ENCODE data around the gene GNAI1.
A peak's percentile ranks its signal among the peaks of the same experiment; 100 is the strongest.

The GNAI1 gene

GRCh38 chr7:80134536-80135308 is at the start of gene GNAI1:
GNAI1 (plus strand) TSS chr7:80134831; CDS start chr7:80135161, 330 bp downstream.
- FAIRE-seq = no peak

DNA sequence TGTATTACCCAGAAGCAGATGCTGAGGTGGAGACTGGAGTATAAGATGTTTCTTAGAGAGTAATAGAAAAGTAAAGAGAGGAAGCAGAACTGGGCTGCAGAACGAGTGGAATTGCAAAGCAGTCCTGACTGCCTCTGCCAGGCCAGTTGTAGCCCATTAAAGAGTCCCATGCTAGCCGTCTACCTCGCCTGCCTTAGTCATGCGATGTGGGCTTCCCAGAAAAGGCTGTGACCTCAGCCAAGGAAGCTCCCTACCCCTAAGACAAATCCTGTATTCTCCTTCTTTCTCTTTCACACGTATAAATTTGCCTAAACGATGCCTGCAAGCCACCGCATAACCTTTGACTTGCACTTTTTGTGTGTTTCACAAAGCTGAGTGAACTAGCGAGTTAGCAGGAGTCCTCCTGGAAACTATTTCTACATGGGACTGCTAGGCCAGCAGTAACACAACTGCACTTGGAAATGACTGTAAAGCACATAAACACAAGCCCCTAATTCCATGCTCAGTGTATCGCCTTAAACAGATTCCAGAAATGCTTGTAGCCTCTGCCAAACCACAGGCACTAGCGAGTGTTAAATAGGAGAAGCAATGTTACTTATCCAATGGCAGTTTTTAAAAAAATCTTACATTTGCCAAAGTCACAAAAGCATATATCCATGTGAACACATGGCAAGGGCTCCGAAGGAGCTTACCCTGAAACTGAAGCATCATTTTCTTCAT is 47.4 kb upstream of the GNAI1 start:
- no peak for FAIRE-seq

DNA sequence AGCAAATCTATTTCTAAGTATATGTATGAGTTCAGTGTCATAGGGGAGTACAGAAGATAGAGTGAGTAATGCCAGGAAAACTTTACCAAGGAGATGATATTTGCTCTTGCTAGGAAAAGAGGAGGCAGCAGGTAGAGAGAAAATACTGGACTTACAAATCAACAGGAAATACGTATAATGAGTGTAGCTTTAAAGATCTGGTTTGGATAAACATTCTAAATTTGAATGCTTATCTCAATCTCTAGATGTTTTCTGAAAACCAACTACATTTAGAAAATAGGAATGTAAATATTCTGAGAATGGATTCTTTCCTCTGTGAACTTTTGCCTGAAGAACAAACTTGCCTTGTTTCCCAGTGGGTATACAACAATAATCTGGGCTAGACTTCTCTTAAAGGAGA is 46.9 kb upstream of the GNAI1 start:
- FAIRE-seq = peak; percentile 71

- FAIRE-seq = no peak
Observed at GRCh38 chr7:80088705-80089104, 45.9 kb upstream of the GNAI1 start.

- no peak for FAIRE-seq
Observed at GRCh38 chr7:80089366-80089765, 45.3 kb upstream of the GNAI1 start.

DNA sequence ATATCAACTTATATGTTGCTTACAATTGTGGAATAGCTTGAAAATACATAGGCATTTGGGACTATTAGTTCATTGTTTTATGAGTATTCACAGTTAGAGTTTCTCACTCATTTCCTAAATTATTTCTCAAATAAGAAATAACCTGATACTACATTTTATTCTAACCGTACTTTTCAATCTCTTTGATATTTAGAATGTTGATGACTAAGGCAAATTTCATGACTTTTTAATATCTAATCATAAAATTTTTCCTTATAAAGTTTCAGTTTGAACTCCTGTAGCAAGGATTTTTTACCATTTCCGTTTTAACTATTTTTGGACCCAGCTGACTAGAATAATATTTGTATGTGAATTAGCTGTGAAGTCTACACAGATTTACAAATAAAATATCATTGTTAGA is 41.3 kb upstream of the GNAI1 start:
- FAIRE-seq = peak; percentile 21

- peak; percentile 91 for FAIRE-seq
Observed at GRCh38 chr7:80095545-80095944, 39.1 kb upstream of the GNAI1 start.

DNA sequence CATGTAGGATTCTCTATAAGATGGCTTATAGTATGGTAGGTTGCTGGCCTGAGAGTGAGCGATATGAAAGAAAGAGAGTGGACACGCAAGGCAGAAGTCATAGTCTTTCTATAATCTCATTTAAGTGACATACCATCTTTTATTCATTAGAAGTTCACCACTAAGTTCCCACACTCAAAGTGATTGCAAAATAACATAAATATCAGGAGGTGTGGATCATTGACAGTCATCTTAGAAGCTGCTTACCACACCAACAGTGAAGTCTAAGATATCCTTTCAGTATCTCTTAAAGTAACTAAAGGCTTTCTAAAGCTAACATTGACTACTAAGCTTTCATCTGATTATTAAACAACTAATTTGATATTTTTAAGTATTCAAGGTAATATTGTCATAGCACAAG is 36.9 kb upstream of the GNAI1 start:
- no peak for FAIRE-seq

GRCh38 chr7:80098795-80099194 is 35.8 kb upstream of the GNAI1 start:
- FAIRE-seq = no peak

GRCh38 chr7:80100254-80100653 is 34.4 kb upstream of the GNAI1 start:
- no peak for FAIRE-seq

DNA sequence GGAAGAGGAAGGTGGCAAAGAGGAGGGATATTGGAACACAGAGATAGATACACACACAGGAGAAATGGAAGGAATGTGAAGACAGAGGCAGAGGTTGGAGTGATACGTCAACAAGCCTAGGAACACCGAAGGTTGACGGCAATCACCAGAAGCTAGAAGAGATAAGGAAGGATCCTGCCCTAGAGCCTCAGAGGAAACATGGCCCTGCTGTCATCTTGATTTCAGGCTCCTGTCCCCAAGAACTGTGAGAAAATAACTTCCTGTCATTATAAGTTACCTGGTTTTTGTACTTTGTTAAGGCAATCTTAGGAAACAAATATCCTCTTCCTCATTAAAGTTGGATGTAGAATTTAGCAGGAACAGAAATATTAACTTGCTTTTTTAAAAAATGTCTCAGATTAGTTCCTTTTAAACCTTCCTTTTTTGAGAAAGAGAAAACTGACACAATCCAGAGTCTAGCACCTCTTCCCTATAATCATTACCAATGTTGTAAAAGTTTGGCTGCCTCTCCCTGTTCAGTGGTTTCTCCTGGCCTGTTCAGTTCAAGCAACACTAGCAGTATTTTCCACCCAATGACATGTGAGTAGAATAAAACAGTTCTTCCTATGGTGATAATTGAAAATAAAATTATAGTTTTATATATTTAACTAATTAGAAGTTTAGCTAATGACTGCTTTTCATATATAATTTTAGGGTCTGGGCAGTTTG is 28.8 kb upstream of the GNAI1 start:
- no peak for FAIRE-seq

GRCh38 chr7:80106498-80107113 is 28.0 kb upstream of the GNAI1 start:
- FAIRE-seq = no peak

- no peak for FAIRE-seq
Observed at GRCh38 chr7:80107278-80107677, 27.4 kb upstream of the GNAI1 start.

DNA sequence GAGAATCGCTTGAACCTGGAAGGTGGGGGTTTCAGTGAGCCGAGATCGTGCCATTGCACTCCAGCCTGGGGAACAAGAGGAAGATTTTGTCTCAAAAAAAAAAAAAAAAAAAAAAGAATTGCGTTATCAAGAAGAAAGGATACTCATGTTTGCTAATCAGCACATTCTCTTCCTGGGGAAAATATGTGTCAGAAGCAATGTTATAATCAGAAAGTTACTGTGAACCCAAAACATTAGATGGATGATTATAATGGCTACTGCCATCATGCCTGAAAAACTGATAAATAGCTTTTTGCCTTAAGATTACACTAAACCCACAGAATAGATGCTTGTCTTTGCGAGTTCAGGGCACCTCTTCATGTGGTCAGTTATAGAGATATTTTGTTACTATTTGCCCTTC is 24.3 kb upstream of the GNAI1 start:
- FAIRE-seq = no peak

DNA sequence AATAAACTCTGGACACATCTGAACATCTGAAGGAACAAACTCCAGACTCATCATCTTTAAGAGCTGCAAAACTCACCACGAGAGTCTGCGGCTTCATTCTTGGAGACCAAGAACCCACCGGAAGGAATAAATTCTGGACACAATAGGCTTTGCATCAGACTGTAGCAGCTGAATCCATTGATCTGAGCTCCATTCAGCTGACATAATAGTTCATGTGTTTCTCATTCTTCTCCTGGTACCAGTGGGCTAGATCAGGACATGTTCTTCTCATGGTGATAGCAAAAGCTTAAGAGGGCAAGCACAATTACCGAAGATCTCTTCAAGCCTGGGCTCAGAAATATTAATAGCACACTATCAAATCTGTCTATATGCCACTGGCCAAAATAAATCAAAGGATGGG is 20.5 kb upstream of the GNAI1 start:
- no peak for FAIRE-seq

GRCh38 chr7:80124526-80125264 is 9.9 kb upstream of the GNAI1 start:
- FAIRE-seq = no peak

DNA sequence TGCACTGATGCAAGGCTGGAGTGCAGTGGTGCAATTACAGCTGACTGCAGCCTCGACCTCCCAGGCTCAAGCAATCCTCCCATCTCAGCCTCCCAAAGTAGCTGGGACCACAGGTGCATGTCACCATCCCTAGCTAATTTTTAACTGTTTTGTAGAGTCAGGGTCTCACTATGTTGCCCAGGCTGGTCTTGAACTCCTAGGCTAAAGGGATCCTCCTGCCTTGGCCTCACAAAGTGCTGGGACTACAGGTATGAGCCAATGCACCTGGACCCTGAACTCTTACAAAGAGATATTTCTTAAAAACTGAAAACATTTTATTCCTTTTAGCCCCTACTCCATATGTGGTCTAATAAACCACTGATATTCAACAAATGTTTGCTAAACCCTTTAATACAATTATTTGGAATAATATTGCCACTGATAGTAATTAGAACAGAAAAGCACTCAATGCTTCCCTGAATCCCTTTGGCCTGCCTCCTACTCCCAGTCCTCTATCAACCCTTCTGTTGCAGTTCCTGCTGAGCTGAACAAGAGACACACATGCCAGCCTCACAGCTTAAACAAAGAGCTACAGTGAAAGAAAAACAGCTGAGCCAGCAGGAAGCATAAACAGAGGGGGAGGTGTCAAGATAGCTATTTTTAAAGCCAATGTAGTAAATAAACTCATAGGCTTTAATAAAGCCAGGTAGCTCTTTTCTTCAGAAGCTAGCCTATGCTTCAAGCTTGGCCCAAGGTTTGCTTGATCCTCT is 7.0 kb upstream of the GNAI1 start:
- FAIRE-seq = no peak

DNA sequence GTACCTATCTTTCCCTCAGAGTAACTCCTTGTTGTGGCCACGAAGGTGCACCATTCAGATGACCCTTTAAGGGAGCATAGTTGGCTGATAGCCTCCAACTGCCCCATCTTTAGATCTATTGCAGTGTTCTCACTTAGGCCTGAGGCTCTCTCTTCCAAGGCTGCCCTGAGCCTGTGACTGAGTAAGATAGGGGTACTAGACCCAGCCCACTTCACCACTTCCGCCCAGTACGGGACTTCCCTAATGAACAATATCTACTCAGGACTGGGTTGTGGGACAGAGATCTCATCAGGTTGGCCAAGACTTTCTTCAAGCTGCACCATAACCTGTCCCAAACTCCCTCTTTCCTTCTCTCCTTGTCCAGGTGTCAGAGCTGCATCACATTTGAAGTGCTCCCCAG is 5.7 kb upstream of the GNAI1 start:
- no peak for FAIRE-seq

DNA sequence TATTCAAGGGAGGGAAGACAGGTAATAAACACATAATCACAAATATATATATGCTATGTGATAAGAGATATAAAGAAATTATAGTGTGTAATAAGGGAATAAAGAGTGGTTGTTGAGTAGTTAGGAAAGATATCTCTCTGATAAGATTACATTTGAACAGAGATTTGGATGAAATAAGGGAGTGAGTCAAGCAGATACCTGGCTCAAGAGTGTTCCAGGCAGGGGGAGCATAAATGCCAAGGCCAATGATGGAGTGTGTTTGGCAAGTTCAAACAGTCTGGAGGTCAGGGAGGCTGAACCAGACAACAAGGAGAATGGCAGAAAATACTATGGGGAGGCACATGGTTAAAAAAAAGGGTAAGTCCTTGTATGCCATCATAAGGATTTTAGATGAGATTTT is 4.8 kb upstream of the GNAI1 start:
- FAIRE-seq = no peak

DNA sequence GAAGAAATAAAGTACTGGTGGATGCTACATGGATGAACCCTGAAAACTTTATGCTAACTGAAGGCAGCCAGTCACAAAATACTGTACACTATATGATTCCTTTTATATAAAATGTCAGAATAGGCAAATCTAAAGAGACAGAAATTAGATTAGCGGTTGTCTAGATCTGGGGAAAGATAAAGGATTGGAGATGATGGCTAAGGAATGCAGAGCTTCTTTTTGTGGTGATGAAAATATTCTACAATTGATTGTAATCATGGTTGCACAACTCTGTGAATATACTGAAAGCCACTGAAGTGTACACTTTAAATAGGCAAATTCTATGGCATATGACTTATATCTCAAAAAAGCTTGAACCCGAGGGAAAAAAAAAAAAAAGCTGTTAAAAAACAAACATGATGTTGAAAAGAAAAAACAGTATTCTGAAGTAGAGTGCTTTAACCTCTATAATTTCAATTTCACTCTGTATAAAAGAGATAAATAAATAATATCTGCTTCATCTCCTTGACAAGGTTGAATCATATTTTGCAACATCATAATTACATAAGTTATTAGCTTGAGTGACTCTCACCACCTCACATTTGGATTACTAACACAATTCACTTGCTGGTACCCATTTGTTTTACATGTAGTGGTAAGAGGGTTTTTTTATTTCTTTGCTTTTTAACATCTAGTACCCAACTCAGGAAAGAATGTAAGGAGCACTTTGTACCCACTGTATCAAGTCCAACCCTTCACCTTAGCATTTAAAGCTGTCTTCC is 2.8 kb upstream of the GNAI1 start:
- FAIRE-seq = no peak

GRCh38 chr7:80132594-80132993 is 2.0 kb upstream of the GNAI1 start:
- no peak for FAIRE-seq
